HG02981 (cell line): ENCODE results near the gene PRDM9.
"Not testable (repeated sequence)": the region's sequence is repeated elsewhere in the genome, so short reads cannot be mapped to it uniquely, and the experiment has no call there.

ENCODE experiments used
- ATAC-seq: cut with Tn5 transposase; IDR thresholded peaks from one replicate; pipeline ENCODE4 v1.9.1; 2021; ENCODE audit warnings: mild to moderate bottlenecking, moderate library complexity; ENCODE audit not compliant: unreplicated experiment

PRDM9 gene

GRCh38 chr5:23527216-23527920 lies 20.0 kb downstream of the PRDM9 start:
- not testable (repeated sequence) for ATAC-seq

- no peak for ATAC-seq
These were observed 21.3 kb downstream of the PRDM9 start for GRCh38 chr5:23528677-23529076.

GRCh38 chr5:23530571-23530970 lies 23.2 kb downstream of the PRDM9 start:
- ATAC-seq = no peak

DNA sequence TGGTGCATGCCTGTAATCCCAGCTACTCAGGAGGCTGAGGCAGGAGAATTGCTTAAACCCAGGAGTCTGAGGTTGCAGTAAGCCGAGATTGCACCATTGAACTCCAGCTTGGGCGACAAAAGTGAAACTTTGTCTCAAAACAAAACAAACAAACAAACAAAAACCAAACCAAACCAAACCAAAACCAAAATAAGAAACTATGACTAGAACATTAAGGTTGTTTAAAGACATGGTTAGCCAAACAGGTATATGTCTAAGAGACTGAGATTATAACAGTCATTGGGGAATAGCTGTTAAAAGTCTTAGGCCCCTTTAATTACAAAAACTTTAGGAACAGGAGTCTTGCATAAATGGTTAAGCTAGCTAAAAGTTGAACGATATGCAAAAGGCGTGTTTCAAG lies 63.6 kb downstream of the PRDM9 start:
- no peak for ATAC-seq
